ENCODE measurements around the gene SUN3. TPM values are rescaled to one million over a fixed set of nuclear protein-coding genes. Genes with fewer than 3 reads are reported as not detected.

SUN3 gene
- polyA plus RNA-seq, 1 donor from 2014 or later, result not detected

DNA sequence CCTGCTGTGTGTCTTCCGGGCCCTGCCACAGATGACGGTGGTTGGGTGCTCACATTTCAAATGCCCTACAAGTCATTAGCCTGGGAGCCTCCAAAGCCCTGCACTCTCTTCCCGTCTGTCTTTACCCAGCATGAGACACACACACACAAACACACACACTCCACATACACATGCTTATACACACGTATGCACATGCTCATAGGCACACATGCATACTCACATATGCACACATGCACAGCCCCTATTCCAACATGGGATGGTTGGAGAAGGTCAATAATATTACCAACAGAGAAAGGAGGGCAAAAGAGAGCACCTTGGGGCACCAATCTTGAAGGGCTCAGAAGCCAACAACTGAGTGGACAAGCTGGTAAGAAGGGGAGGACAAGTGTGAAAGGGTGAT lies 19.0 kb downstream of the SUN3 start (continued):
- TF ChIP-seq EZH2 (IDR thresholded peaks at IDR 0.05; ENCODE audit: borderline replicate concordance, insufficient read depth, low read length, poor library complexity, severe bottlenecking), result no peak

DNA sequence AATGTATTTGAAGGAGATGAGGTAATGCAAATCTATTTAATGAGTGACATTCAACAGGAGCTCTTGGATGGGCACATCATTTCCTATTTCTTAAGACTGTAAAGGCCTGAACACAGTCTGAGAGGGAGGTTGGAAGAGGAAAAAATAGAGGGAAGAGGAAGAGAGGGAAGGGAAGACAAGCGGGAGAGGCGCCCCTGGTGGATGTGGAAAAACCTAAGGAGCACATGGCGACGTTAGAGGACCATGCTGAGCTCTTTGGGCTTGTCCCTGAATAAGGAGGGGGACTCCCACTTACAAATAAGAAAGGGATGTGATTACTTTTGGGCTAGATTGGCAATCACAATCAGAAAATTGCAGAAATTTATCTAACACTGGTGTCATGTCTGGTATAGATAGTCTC lies 19.6 kb downstream of the SUN3 start:
- Histone ChIP-seq H4K20me1 (ENCODE audit: insufficient read depth) (no peaks in the 10 kb centered on the region), H3K27ac (ENCODE audit: low read length) (no peak overlapping the region), H3K4me3 (ENCODE audit: low read length) (no peak overlapping the region), H3K9me2 (ENCODE audit: insufficient read depth, low read length) (no peaks in the 10 kb centered on the region), H3K9ac (ENCODE audit: low read length) (no peak overlapping the region), H3F3A (ENCODE audit: insufficient read depth, low read length, poor library complexity, severe bottlenecking) (no peaks in the 10 kb centered on the region), H3K4me2 (ENCODE audit: low read length) (no peak overlapping the region), H3K27me3 (ENCODE audit: insufficient read depth, low read depth, low read length) (no peaks in the 10 kb centered on the region), H3K9me3 (ENCODE audit: low read length) (no peaks in the 10 kb centered on the region), H3K79me2 (replicated peaks; ENCODE audit: insufficient read depth, low read length) (no peaks in the 10 kb centered on the region), H2AFZ (ENCODE audit: low read depth, low read length) (no peak overlapping the region), H3K36me3 (ENCODE audit: insufficient read depth, low read length) (no peaks in the 10 kb centered on the region)
- no peak for TF ChIP-seq EZH2 (IDR thresholded peaks at IDR 0.05; ENCODE audit: borderline replicate concordance, insufficient read depth, low read length, poor library complexity, severe bottlenecking)
- no peak for TF ChIP-seq SMC3 (conservative IDR thresholded peaks at IDR 0.05; ENCODE audit: poor library complexity)
- no peak for TF ChIP-seq MXI1 (conservative IDR thresholded peaks at IDR 0.05; ENCODE audit: poor library complexity, severe bottlenecking)
- TF ChIP-seq RAD21 (conservative IDR thresholded peaks at IDR 0.05), result no peak
- TF ChIP-seq TAF1 (IDR thresholded peaks at IDR 0.05; ENCODE audit: low read depth), result no peak
- TF ChIP-seq, protein P1, sequence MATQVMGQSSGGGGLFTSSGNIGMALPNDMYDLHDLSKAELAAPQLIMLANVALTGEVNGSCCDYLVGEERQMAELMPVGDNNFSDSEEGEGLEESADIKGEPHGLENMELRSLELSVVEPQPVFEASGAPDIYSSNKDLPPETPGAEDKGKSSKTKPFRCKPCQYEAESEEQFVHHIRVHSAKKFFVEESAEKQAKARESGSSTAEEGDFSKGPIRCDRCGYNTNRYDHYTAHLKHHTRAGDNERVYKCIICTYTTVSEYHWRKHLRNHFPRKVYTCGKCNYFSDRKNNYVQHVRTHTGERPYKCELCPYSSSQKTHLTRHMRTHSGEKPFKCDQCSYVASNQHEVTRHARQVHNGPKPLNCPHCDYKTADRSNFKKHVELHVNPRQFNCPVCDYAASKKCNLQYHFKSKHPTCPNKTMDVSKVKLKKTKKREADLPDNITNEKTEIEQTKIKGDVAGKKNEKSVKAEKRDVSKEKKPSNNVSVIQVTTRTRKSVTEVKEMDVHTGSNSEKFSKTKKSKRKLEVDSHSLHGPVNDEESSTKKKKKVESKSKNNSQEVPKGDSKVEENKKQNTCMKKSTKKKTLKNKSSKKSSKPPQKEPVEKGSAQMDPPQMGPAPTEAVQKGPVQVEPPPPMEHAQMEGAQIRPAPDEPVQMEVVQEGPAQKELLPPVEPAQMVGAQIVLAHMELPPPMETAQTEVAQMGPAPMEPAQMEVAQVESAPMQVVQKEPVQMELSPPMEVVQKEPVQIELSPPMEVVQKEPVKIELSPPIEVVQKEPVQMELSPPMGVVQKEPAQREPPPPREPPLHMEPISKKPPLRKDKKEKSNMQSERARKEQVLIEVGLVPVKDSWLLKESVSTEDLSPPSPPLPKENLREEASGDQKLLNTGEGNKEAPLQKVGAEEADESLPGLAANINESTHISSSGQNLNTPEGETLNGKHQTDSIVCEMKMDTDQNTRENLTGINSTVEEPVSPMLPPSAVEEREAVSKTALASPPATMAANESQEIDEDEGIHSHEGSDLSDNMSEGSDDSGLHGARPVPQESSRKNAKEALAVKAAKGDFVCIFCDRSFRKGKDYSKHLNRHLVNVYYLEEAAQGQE (IDR thresholded peaks at IDR 0.05; ENCODE audit: borderline replicate concordance), result no peak
- no peak for TF ChIP-seq POLR2AphosphoS5 (IDR thresholded peaks at IDR 0.05)
- TF ChIP-seq, protein P2, sequence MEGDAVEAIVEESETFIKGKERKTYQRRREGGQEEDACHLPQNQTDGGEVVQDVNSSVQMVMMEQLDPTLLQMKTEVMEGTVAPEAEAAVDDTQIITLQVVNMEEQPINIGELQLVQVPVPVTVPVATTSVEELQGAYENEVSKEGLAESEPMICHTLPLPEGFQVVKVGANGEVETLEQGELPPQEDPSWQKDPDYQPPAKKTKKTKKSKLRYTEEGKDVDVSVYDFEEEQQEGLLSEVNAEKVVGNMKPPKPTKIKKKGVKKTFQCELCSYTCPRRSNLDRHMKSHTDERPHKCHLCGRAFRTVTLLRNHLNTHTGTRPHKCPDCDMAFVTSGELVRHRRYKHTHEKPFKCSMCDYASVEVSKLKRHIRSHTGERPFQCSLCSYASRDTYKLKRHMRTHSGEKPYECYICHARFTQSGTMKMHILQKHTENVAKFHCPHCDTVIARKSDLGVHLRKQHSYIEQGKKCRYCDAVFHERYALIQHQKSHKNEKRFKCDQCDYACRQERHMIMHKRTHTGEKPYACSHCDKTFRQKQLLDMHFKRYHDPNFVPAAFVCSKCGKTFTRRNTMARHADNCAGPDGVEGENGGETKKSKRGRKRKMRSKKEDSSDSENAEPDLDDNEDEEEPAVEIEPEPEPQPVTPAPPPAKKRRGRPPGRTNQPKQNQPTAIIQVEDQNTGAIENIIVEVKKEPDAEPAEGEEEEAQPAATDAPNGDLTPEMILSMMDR (IDR thresholded peaks at IDR 0.05; ENCODE audit: poor library complexity, severe bottlenecking), result no peak
- no peak for TF ChIP-seq EP300 (conservative IDR thresholded peaks at IDR 0.05; ENCODE audit: poor library complexity, severe bottlenecking)

DNA sequence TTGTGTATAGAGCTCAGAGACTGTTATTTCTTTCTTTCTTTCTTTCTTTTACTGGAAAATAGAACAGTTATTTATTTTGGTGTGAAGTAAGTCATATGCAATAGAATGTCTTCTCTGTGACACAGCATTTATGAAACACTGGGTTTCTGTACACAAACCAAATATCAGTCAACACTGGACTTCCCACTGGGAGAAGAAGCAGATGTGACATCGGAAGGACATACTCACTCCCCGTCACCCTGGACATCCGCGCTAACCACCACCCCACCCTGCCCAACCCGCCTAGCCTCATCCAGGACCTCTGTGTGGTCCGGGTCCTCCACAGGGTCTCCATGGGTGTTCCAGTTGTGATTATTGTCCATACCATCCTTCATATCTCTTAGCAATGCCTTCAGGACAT lies 22.0 kb downstream of the SUN3 start:
- H4K20me1 ChIP-seq (ENCODE audit: insufficient read depth), result no peaks in the 10 kb centered on the region
- H2AFZ ChIP-seq (ENCODE audit: low read depth, low read length), result no peak overlapping the region
- no peak overlapping the region for H3K9ac ChIP-seq (ENCODE audit: low read length)
- H3F3A ChIP-seq (ENCODE audit: insufficient read depth, low read length, poor library complexity, severe bottlenecking), result no peaks in the 10 kb centered on the region
- no peak overlapping the region for H3K27ac ChIP-seq (ENCODE audit: low read length)
- no peaks in the 10 kb centered on the region for H3K36me3 ChIP-seq (ENCODE audit: insufficient read depth, low read length)
- no peaks in the 10 kb centered on the region for H3K27me3 ChIP-seq (ENCODE audit: insufficient read depth, low read depth, low read length)
- H3K9me3 ChIP-seq (ENCODE audit: low read length), result no peaks in the 10 kb centered on the region
- H3K4me3 ChIP-seq (ENCODE audit: low read length), result no peak overlapping the region
- no peaks in the 10 kb centered on the region for H3K79me2 ChIP-seq (replicated peaks; ENCODE audit: insufficient read depth, low read length)
- H3K9me2 ChIP-seq (ENCODE audit: insufficient read depth, low read length), result no peaks in the 10 kb centered on the region
- no peak overlapping the region for H3K4me2 ChIP-seq (ENCODE audit: low read length)
- TF ChIP-seq, protein P1 (IDR thresholded peaks at IDR 0.05; ENCODE audit: borderline replicate concordance), result no peak
- TF ChIP-seq SMC3 (conservative IDR thresholded peaks at IDR 0.05; ENCODE audit: poor library complexity) (no peak), TAF1 (IDR thresholded peaks at IDR 0.05; ENCODE audit: low read depth) (no peak), RAD21 (conservative IDR thresholded peaks at IDR 0.05) (no peak), POLR2AphosphoS5 (IDR thresholded peaks at IDR 0.05) (no peak), EZH2 (IDR thresholded peaks at IDR 0.05; ENCODE audit: borderline replicate concordance, insufficient read depth, low read length, poor library complexity, severe bottlenecking) (no peak), EP300 (conservative IDR thresholded peaks at IDR 0.05; ENCODE audit: poor library complexity, severe bottlenecking) (no peak), MXI1 (conservative IDR thresholded peaks at IDR 0.05; ENCODE audit: poor library complexity, severe bottlenecking) (no peak)
- TF ChIP-seq, protein P2 (IDR thresholded peaks at IDR 0.05; ENCODE audit: poor library complexity, severe bottlenecking), result no peak
